ENCODE data around the gene ELP2.

The ELP2 gene

GRCh38 chr18:36141576-36141975 lies 11.9 kb downstream of the ELP2 start:
- no peak overlapping the region for H3K27ac ChIP-seq
- no peaks in the 10 kb centered on the region for H3K9me3 ChIP-seq
- no peak for TF ChIP-seq CTCF (IDR thresholded peaks at IDR 0.05)
- H3K27me3 ChIP-seq = no peaks in the 10 kb centered on the region
- no peak overlapping the region for H3K4me3 ChIP-seq (ENCODE audit: low read depth in 1 of 2, low read length in 1 of 2)
- H3K4me1 ChIP-seq (ENCODE audit: control insufficient read depth in 1 of 2, insufficient read depth in 1 of 2, low read depth in 1 of 2, low read length in 1 of 2) = no peaks in the 10 kb centered on the region
- H3K36me3 ChIP-seq = peaks cover 47% of the 10 kb centered on the region

DNA sequence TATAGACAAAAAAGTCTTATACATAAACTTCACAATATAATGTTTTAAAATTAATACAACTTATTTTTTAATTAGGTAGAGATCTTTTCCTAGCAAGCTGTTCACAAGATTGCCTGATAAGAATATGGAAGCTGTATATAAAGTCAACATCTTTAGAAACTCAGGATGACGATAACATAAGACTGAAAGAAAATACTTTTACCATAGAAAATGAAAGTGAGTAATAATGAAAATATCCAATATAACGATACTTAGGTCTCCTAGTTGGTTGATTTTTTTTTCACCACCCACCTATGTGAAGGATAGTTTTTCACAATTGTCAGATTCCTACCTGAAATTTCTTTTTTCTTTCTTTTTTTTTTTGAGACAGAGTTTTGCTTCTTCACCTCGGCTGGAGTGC lies 13.1 kb downstream of the ELP2 start:
- Histone ChIP-seq H3K36me3 (peaks cover 49% of the 10 kb centered on the region), H3K9me3 (no peaks in the 10 kb centered on the region), H3K4me1 (ENCODE audit: control insufficient read depth in 1 of 2, insufficient read depth in 1 of 2, low read depth in 1 of 2, low read length in 1 of 2) (no peaks in the 10 kb centered on the region), H3K27ac (no peak overlapping the region), H3K27me3 (no peaks in the 10 kb centered on the region), H3K4me3 (ENCODE audit: low read depth in 1 of 2, low read length in 1 of 2) (no peak overlapping the region)
- no peak for TF ChIP-seq CTCF (IDR thresholded peaks at IDR 0.05)

- Histone ChIP-seq H3K27me3 (no peaks in the 10 kb centered on the region), H3K36me3 (peaks cover 49% of the 10 kb centered on the region), H3K4me3 (ENCODE audit: low read depth in 1 of 2, low read length in 1 of 2) (no peak overlapping the region), H3K9me3 (no peaks in the 10 kb centered on the region), H3K4me1 (ENCODE audit: control insufficient read depth in 1 of 2, insufficient read depth in 1 of 2, low read depth in 1 of 2, low read length in 1 of 2) (no peaks in the 10 kb centered on the region), H3K27ac (no peak overlapping the region)
- no peak for TF ChIP-seq CTCF (IDR thresholded peaks at IDR 0.05)
Measured at GRCh38 chr18:36143391-36143790, 13.7 kb downstream of the ELP2 start.

DNA sequence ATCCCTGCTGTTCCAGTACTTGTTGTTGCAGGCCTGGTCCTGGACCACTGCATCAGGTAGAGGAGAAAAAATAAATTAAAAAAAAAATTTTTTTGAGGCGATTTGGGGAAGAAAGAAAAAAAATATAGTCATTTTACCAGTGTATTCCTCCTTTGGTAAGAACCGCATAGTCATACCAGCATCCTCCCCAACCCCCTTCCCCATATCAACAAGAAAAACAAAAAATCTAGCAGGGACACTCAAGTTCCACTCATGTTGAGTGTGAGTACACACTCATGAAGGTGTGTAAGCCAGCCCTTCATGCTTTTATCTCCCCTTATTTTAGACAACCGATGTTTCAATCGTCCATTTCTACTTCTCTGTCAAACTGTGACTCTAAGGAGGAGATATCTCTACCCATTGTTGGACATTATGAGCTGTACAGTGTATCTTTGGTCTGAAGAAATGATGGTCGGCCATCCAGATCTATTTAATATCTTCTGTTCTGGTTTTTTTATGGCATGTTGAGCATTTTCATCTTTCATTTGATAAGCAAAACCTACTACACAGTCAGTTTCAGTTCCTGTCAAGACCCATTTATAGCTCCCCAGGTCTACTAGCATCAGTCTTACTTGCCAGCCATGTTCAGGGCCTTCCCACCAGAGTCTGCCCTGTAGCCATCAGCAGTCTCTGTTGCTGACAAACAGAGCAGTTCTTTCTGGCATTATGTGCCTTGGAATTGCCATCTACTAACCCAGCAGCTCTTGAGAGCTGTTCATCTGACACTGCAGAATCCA lies 20.0 kb downstream of the ELP2 start:
- Histone ChIP-seq H3K4me3 (ENCODE audit: low read depth in 1 of 2, low read length in 1 of 2) (no peak overlapping the region), H3K9me3 (no peaks in the 10 kb centered on the region), H3K27me3 (no peaks in the 10 kb centered on the region), H3K4me1 (ENCODE audit: control insufficient read depth in 1 of 2, insufficient read depth in 1 of 2, low read depth in 1 of 2, low read length in 1 of 2) (no peaks in the 10 kb centered on the region), H3K27ac (no peak overlapping the region), H3K36me3 (peaks cover 57% of the 10 kb centered on the region)
- no peak for TF ChIP-seq CTCF (IDR thresholded peaks at IDR 0.05)

- Histone ChIP-seq H3K36me3 (peaks cover 62% of the 10 kb centered on the region), H3K4me3 (ENCODE audit: low read depth in 1 of 2, low read length in 1 of 2) (no peak overlapping the region), H3K27ac (no peak overlapping the region), H3K9me3 (no peaks in the 10 kb centered on the region), H3K27me3 (no peaks in the 10 kb centered on the region), H3K4me1 (ENCODE audit: control insufficient read depth in 1 of 2, insufficient read depth in 1 of 2, low read depth in 1 of 2, low read length in 1 of 2) (no peaks in the 10 kb centered on the region)
- no peak for TF ChIP-seq CTCF (IDR thresholded peaks at IDR 0.05)
Measured at GRCh38 chr18:36152781-36153180, 23.1 kb downstream of the ELP2 start.

All from neutrophil (primary cell).